Body of pancreas (tissue), 4 donors: Measurements from ENCODE around the gene AKT3.

Experiments
- CTCF ChIP-seq, 7 experiments: fragments of 450-650 bp in 4 of 7; fragments of 200-600 bp in 3 of 7; sonication (generic) in 3 of 7; IDR thresholded peaks; one replicate each; pipeline ENCODE4 v1.5.1; 2016 to 2019; ENCODE audit warnings: antibody characterized with exemption in 7 of 7
- POLR2A ChIP-seq, 3 donors: fragments of 450-650 bp; IDR thresholded peaks; one replicate each; pipeline ENCODE4 v1.6.1; 2016; ENCODE audit warnings: antibody characterized with exemption in 3 of 3, mild to moderate bottlenecking in 2 of 3

GRCh38 chr1:243482141-243483022 lies 367.7 kb downstream of the AKT3 start:
- TF ChIP-seq CTCF (IDR thresholded peaks at IDR 0.05) (no peak), POLR2A (IDR thresholded peaks at IDR 0.05) (no peak)
